SK-N-SH (cell line): ENCODE results near the gene VCP. TPM values are rescaled to one million over a fixed set of nuclear protein-coding genes. Genes with fewer than 3 reads are reported as not detected.

Source experiments
- CTCF ChIA-PET: fragments of 300-600, 350-600 bp; formaldehyde crosslinking; extraction: SDS; loops from one replicate; lab custom pipeline; 2021; lab: Yijun Ruan, JAX
- POLR2A ChIA-PET: fragments of 350-600 bp; sonication (Branson Sonifier 250); formaldehyde crosslinking; extraction: SDS; loops from one replicate; lab custom pipeline; 2020; ENCODE audit warnings: antibody characterized with exemption, inconsistent platforms; lab: Yijun Ruan, JAX
- DNase-seq: peaks from one replicate; pipeline ENCODE4 v3.0.0; 2012
- H2AFZ ChIP-seq: fragments of 200-600 bp; sonication (generic); 2 replicates; pipeline ENCODE4 v1.8.1; 2016; ENCODE audit warnings: antibody characterized with exemption, mild to moderate bottlenecking, low read depth
- H3F3A ChIP-seq: fragments of 200-600 bp; sonication (generic); replicated peaks from 2 replicates; pipeline ENCODE3; 2016; ENCODE audit warnings: antibody characterized with exemption, mild to moderate bottlenecking; ENCODE audit not compliant: insufficient read depth
- H3K27ac ChIP-seq, 2 experiments: fragments of 200-500 bp in 1 of 2; fragments of 200-600 bp in 1 of 2; sonication (Bioruptor generic) in 1 of 2; sonication (generic), shearing (Covaris generic) in 1 of 2; 2 replicates each; pipeline versions ENCODE4 v1.5.1 to v1.6.1; 2014 to 2016; ENCODE audit warnings: low read depth in 2 of 2, inconsistent platforms in 1 of 2, low read length in 1 of 2, mild to moderate bottlenecking in 1 of 2, mixed read lengths in 1 of 2
- H3K27me3 ChIP-seq: fragments of 200-600 bp; sonication (generic), shearing (Covaris generic); 2 replicates; pipeline ENCODE4 v1.6.1; 2016; ENCODE audit warnings: mixed run types; ENCODE audit not compliant: insufficient read depth
- H3K36me3 ChIP-seq, 2 experiments: fragments of 200-500 bp in 1 of 2; fragments of 200-600 bp in 1 of 2; sonication (Bioruptor generic) in 1 of 2; sonication (generic) in 1 of 2; replicated peaks in 1 of 2; 2 replicates each; pipeline versions ENCODE3 to v1.5.1; 2014 to 2016; ENCODE audit warnings: low read length in 1 of 2, mild to moderate bottlenecking in 1 of 2; ENCODE audit not compliant: insufficient read depth in 2 of 2, control insufficient read depth in 1 of 2
- H3K4me1 ChIP-seq, 2 experiments: fragments of 200-500 bp in 1 of 2; fragments of 200-600 bp in 1 of 2; sonication (Bioruptor generic) in 1 of 2; sonication (generic), shearing (Covaris generic) in 1 of 2; 2 replicates each; pipeline versions ENCODE4 v1.5.1 to v1.6.1; 2014 to 2016; ENCODE audit warnings: low read depth in 1 of 2, low read length in 1 of 2, mixed run types in 1 of 2; ENCODE audit not compliant: insufficient read depth in 2 of 2, control insufficient read depth in 1 of 2
- H3K4me2 ChIP-seq: fragments of 200-600 bp; sonication (generic), shearing (Covaris generic); 2 replicates; pipeline ENCODE4 v1.6.1; 2017; ENCODE audit warnings: mixed run types
- H3K4me3 ChIP-seq, 2 experiments: fragments of 200-500 bp in 1 of 2; fragments of 200-600 bp in 1 of 2; sonication (Bioruptor generic) in 1 of 2; sonication (generic), shearing (Covaris generic) in 1 of 2; 2 replicates each; pipeline versions ENCODE4 v1.5.1 to v1.8.1; 2014 to 2016; ENCODE audit warnings: low read depth in 2 of 2, inconsistent platforms in 1 of 2, low read length in 1 of 2, mild to moderate bottlenecking in 1 of 2, mixed read lengths in 1 of 2, moderate library complexity in 1 of 2
- H3K79me2 ChIP-seq: fragments of 200-600 bp; sonication (generic); 2 replicates; pipeline ENCODE4 v1.8.1; 2017; ENCODE audit warnings: mild to moderate bottlenecking; ENCODE audit not compliant: insufficient read depth
- H3K9ac ChIP-seq: fragments of 200-600 bp; sonication (generic); 2 replicates; pipeline ENCODE4 v1.6.1; 2017; ENCODE audit warnings: mixed run types
- H3K9me2 ChIP-seq: fragments of 200-600 bp; sonication (generic); 2 replicates; pipeline ENCODE4 v1.6.1; 2017; ENCODE audit warnings: mixed run types
- H3K9me3 ChIP-seq: fragments of 200-600 bp; sonication (generic); 2 replicates; pipeline ENCODE4 v1.6.1; 2017; ENCODE audit warnings: mixed run types, mild to moderate bottlenecking, moderate library complexity
- H4K20me1 ChIP-seq: fragments of 200-600 bp; sonication (generic); 2 replicates; pipeline ENCODE4 v1.6.1; 2017; ENCODE audit warnings: mild to moderate bottlenecking, mixed run types; ENCODE audit not compliant: insufficient read depth
- ELF1 ChIP-seq: IDR thresholded peaks from 2 replicates; pipeline ENCODE4 v1.4.0; 2012
- EP300 ChIP-seq, 2 experiments: IDR thresholded peaks; 2 replicates each; pipeline versions ENCODE4 v1.4.0 to v1.6.1; 2012; ENCODE audit warnings: borderline replicate concordance in 1 of 2, low read depth in 1 of 2, low read length in 1 of 2
- FOSL2 ChIP-seq: IDR thresholded peaks from 2 replicates; pipeline ENCODE4 v1.4.0; 2012; ENCODE audit warnings: low read depth, mild to moderate bottlenecking, moderate library complexity, borderline replicate concordance
- NRF1 ChIP-seq: IDR thresholded peaks from 2 replicates; pipeline ENCODE4 v1.6.1; 2012; ENCODE audit warnings: low read depth, mild to moderate bottlenecking, low read length
- RAD21 ChIP-seq: IDR thresholded peaks from 2 replicates; pipeline ENCODE4 v1.6.1; 2012; ENCODE audit warnings: mild to moderate bottlenecking, low read length
- RCOR1 ChIP-seq: fragments of 150-350 bp; IDR thresholded peaks from 2 replicates; pipeline ENCODE4 v1.6.1; 2017; ENCODE audit warnings: antibody characterized with exemption, low read length
- RFX5 ChIP-seq: IDR thresholded peaks from 2 replicates; pipeline ENCODE4 v1.6.1; 2012; ENCODE audit warnings: mild to moderate bottlenecking, improper control_type of control experiment, low read length
- RXRA ChIP-seq: IDR thresholded peaks from 2 replicates; pipeline ENCODE4 v1.4.0; 2012; ENCODE audit warnings: low read depth, mild to moderate bottlenecking, borderline replicate concordance
- TAF1 ChIP-seq: IDR thresholded peaks from 2 replicates; pipeline ENCODE4 v1.6.1; 2012; ENCODE audit warnings: low read depth, mild to moderate bottlenecking, low read length, moderate library complexity, borderline replicate concordance
- TEAD4 ChIP-seq: IDR thresholded peaks from 2 replicates; pipeline ENCODE4 v1.4.0; 2012; ENCODE audit warnings: mild to moderate bottlenecking, borderline replicate concordance; ENCODE audit not compliant: insufficient read depth
- WGBS: methylation state at CpG from one replicate; pipeline ENCODE4 v1.1.6; 2017; ENCODE audit warnings: low lambda C conversion rate; 5-methylcytosine and 5-hydroxymethylcytosine counted together
- polyA plus RNA-seq, 3 experiments: library from polyadenylated mRNA; depleted of rRNA; stranded (reverse); fragments of >200 nt; gene quantifications; 2 replicates each; pipeline ENCODE4 v1.2.3, GENCODE V29; 2012
- TF ChIP-seq, protein P1 (sequence below): IDR thresholded peaks from 2 replicates; pipeline ENCODE4 v1.4.0; 2012; ENCODE audit warnings: low read depth, borderline replicate concordance
- TF ChIP-seq, protein P2 (sequence below): IDR thresholded peaks from 2 replicates; pipeline ENCODE4; 2012

VCP gene
- polyA plus RNA-seq, 1 of the 3 experiments (the other 2 are of a cell fraction), result 238 TPM

DNA sequence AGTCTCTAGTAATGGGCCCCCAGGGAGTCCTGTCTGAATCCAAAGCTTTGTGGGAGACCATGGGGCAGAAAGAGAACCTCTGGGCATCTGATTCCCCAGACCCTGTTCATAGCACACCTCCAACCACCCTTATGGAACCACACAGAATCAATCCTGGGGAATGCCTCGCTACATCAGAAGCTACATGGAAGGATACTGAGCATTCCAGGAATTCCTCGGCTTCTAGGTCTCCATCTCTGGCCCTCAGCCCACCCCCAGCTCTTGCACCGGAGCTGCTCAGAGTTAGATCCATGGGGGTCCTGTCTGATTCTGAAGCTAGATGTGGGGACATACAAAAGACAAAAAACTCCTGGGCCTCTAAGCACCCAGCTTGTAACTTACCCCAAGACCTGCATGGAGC, 28.4 kb downstream of the VCP start:
- Histone ChIP-seq H4K20me1 (no peaks in the 10 kb centered on the region), H3K27ac (no peak overlapping the region), H3K79me2 (no peaks in the 10 kb centered on the region), H2AFZ (no peak overlapping the region), H3K4me2 (no peak overlapping the region), H3K9me2 (no peaks in the 10 kb centered on the region), H3K36me3 (peaks cover 4 to 13% of the 10 kb centered on the region in 2 experiments), H3K9me3 (no peaks in the 10 kb centered on the region), H3K27me3 (no peaks in the 10 kb centered on the region), H3K4me1 (no peaks in the 10 kb centered on the region), H3F3A (no peaks in the 10 kb centered on the region), H3K4me3 (no peak overlapping the region), H3K9ac (no peak overlapping the region)
- no peak for TF ChIP-seq EP300 (IDR thresholded peaks at IDR 0.05; ENCODE audit: borderline replicate concordance in 1 of 2, low read depth in 1 of 2, low read length in 1 of 2)
- 0 out of 2 replicates have a peak, but pooled peaks have one; percentile 30 for TF ChIP-seq TEAD4
- TF ChIP-seq, protein P1, sequence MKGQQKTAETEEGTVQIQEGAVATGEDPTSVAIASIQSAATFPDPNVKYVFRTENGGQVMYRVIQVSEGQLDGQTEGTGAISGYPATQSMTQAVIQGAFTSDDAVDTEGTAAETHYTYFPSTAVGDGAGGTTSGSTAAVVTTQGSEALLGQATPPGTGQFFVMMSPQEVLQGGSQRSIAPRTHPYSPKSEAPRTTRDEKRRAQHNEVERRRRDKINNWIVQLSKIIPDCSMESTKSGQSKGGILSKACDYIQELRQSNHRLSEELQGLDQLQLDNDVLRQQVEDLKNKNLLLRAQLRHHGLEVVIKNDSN, result no peak
- TF ChIP-seq ELF1, result no peak
- CTCF ChIA-PET, result interaction anchor here (1.5 to 2.9 kb wide), 3 partner anchors 8 to 144 kb away, joined by 3 to 25 read pairs (median 9); partner anchors contain the start of gene VCP
- 92% methylated on average over 3 of the region's 3 CpGs for WGBS
- POLR2A ChIA-PET, result interaction anchor here (1.3 kb wide), 1 partner anchor 28 kb away, joined by 3 read pairs; the partner anchor contains the start of gene VCP
- DNase-seq, result no peak

DNA sequence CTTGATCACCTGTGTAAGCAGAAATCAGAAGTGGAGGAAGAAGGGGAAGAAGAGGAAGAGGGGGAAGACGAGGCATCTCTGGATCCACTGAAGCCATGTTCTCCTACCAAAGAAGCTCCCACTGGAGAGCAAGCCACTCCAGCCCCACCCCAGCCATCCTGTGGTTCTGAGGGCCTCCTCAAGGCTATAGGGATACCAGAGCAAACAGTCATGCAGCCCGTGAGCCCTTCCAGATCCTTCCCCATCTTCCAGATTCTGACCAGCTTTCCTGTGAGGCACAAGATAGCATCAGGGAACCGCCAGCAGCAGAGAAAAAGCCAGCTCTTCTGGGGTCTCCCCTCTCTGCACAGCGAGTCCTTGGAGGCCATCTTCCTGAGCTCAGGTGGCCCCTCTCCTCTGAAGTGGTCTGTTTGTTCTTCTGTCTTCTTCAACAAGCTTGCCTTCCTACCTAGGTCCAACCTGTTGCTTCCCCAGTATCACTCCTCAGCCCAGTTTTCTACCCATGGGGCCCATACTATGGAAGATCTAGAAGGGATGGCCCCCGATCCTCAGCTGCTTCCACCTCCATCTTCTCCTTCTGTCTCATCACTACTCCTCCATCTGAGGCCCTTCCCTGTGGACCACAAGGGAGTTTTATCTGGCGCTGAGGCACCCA, 29.4 kb downstream of the VCP start:
- 87% methylated on average over 4 of the region's 6 CpGs for WGBS
- Histone ChIP-seq H3K27me3 (no peaks in the 10 kb centered on the region), H3F3A (no peaks in the 10 kb centered on the region), H3K27ac (no peak overlapping the region), H3K79me2 (no peaks in the 10 kb centered on the region), H3K9me3 (no peaks in the 10 kb centered on the region), H3K36me3 (peaks cover 3% of the 10 kb centered on the region in 2 experiments), H3K4me1 (no peaks in the 10 kb centered on the region), H3K9ac (no peak overlapping the region), H3K9me2 (no peaks in the 10 kb centered on the region), H3K4me2 (no peak overlapping the region), H2AFZ (no peak overlapping the region), H3K4me3 (no peak overlapping the region), H4K20me1 (no peaks in the 10 kb centered on the region)
- CTCF ChIA-PET, result interaction anchor here (1.4 to 2.9 kb wide), 4 partner anchors 9 to 143 kb away, joined by 3 to 25 read pairs (median 8); partner anchors contain the start of gene VCP
- POLR2A ChIA-PET, result interaction anchor here (1.3 kb wide), 1 partner anchor 29 kb away, joined by 3 read pairs; the partner anchor contains the start of gene VCP
- no peak for DNase-seq
- TF ChIP-seq, protein P2, sequence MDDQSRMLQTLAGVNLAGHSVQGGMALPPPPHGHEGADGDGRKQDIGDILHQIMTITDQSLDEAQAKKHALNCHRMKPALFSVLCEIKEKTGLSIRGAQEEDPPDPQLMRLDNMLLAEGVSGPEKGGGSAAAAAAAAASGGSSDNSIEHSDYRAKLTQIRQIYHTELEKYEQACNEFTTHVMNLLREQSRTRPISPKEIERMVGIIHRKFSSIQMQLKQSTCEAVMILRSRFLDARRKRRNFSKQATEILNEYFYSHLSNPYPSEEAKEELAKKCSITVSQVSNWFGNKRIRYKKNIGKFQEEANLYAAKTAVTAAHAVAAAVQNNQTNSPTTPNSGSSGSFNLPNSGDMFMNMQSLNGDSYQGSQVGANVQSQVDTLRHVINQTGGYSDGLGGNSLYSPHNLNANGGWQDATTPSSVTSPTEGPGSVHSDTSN, result no peak
- TF ChIP-seq TAF1 (no peak), FOSL2 (no peak), RAD21 (no peak), NRF1 (no peak), RCOR1 (no peak), RXRA (no peak), RFX5 (no peak)
